Epithelial cell of esophagus (primary cell): Measurements from ENCODE around the gene ZNF488.

ENCODE experiments used
- DNase-seq: peaks from one replicate; pipeline ENCODE4 v3.0.0; 2010; ENCODE audit warnings: low read depth
- H3K4me3 ChIP-seq: 2 replicates; pipeline ENCODE4 v1.5.1; 2011; ENCODE audit warnings: mild to moderate bottlenecking, low read length, control low read depth
- TF ChIP-seq, protein P1 (sequence below): IDR thresholded peaks from 2 replicates; pipeline ENCODE4 v1.5.1; 2011; ENCODE audit warnings: low read depth, mild to moderate bottlenecking, low read length, control low read depth, inconsistent platforms; ENCODE audit not compliant: insufficient read depth; ENCODE audit errors: missing control alignments

The ZNF488 gene

DNA sequence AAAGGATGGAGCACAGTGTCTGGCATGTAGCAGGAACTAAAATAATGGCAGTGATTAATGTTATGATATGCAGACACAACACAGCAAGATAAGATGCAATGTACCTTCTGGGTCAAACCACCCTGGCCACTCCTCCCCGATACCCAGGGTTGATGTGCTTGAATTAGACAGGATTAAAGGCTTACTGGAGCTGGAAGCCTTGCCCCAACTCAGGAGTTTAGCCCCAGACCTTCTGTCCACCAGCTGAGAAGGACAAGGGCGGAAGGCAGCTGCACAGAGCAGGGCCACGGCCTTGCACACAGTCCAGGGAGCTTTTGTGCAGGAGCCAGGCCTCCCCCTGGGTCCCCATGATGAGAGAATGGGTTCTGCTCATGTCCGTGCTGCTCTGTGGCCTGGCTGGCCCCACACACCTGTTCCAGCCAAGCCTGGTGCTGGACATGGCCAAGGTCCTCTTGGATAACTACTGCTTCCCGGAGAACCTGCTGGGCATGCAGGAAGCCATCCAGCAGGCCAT lies 35.9 kb downstream of the ZNF488 start, which contains the start of gene RBP3:
TSS of gene RBP3 (plus strand) at position 226 of the 514 bp plus-strand sequence. CDS start at position 348, 122 bp downstream.
- DNase-seq, result no peak
- TF ChIP-seq, protein P1, sequence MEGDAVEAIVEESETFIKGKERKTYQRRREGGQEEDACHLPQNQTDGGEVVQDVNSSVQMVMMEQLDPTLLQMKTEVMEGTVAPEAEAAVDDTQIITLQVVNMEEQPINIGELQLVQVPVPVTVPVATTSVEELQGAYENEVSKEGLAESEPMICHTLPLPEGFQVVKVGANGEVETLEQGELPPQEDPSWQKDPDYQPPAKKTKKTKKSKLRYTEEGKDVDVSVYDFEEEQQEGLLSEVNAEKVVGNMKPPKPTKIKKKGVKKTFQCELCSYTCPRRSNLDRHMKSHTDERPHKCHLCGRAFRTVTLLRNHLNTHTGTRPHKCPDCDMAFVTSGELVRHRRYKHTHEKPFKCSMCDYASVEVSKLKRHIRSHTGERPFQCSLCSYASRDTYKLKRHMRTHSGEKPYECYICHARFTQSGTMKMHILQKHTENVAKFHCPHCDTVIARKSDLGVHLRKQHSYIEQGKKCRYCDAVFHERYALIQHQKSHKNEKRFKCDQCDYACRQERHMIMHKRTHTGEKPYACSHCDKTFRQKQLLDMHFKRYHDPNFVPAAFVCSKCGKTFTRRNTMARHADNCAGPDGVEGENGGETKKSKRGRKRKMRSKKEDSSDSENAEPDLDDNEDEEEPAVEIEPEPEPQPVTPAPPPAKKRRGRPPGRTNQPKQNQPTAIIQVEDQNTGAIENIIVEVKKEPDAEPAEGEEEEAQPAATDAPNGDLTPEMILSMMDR, result no peak
- H3K4me3 ChIP-seq, result no peak within 1 kb of the TSS

DNA sequence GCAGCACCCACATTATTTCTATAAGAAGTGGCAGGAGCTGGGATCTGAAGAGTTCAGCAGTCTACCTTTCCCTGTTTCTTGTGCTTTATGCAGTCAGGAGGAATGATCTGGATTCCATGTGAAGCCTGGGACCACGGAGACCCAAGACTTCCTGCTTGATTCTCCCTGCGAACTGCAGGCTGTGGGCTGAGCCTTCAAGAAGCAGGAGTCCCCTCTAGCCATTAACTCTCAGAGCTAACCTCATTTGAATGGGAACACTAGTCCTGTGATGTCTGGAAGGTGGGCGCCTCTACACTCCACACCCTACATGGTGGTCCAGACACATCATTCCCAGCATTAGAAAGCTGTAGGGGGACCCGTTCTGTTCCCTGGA lies 36.8 kb downstream of the ZNF488 start:
- TF ChIP-seq, protein P1, result no peak
- H3K4me3 ChIP-seq, result no peak overlapping the region
- DNase-seq, result no peak

DNA sequence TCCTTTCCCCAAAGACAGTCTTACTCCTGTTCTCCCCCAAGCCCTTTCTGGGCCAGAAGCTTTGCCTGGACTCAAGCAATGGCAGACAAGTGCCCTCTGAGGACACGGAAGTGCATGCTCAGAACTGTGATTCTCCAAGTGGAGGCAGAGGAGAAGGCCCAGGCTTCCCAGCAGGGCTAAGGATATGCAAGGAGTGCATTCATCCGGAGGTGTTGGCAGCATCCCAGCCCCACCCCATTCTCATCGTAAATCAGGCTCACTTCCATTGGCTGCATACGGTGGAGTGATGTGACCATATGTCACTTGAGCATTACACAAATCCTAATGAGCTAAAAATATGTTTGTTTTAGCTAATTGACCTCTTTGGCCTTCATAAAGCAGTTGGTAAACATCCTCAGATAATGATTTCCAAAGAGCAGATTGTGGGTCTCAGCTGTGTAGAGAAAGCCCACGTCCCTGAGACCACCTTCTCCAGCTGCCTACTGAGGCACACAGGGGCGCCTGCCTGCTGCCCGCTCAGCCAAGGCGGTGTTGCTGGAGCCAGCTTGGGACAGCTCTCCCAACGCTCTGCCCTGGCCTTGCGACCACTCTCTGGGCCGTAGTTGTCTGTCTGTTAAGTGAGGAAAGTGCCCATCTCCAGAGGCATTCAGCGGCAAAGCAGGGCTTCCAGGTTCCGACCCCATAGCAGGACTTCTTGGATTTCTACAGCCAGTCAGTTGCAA lies 37.4 kb downstream of the ZNF488 start:
- TF ChIP-seq, protein P1, result no peak
- peak; percentile 16 for DNase-seq
- no peak overlapping the region for H3K4me3 ChIP-seq

DNA sequence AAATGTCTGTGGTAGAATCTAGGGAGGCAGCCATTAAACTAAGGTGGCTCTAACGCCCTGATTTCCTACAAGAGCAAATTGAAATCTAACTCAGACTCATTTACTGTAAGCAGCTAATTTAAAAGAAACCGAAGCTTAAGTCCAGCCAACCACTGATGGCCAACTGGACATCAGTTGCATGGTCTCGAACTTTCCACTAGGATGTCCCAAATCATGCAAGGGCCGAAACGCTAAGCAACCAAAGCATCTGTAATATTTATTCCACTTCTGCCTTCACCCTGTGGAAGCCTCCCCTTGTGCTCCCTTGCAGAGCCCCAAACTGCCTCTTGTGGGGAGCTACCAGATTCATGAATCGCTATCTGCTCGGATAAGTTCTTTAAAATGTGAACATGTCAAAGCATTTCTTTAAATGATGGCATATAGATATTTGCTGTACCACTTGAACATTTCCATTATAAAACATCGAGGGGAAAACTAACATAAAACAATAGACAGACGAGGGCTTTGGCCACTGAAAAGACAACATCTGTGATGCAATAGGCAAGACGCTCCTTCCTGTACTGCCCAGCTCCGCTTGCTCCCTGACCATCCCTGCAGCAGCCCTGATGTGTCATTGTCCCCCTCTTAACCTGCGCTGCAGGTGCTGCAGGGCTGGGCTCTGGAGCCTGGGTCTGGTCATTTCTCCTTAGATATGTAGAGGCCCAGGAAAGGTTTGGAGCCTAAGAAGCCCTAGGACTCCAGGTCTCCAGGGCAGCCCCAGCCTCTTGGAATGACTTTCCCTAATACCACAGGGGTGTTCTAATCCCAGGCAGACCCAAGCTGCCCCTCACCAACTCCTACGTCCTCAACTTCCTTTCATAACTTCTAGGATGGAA lies 38.9 kb downstream of the ZNF488 start:
- DNase-seq, result no peak
- TF ChIP-seq, protein P1, result no peak
- H3K4me3 ChIP-seq, result no peak overlapping the region

DNA sequence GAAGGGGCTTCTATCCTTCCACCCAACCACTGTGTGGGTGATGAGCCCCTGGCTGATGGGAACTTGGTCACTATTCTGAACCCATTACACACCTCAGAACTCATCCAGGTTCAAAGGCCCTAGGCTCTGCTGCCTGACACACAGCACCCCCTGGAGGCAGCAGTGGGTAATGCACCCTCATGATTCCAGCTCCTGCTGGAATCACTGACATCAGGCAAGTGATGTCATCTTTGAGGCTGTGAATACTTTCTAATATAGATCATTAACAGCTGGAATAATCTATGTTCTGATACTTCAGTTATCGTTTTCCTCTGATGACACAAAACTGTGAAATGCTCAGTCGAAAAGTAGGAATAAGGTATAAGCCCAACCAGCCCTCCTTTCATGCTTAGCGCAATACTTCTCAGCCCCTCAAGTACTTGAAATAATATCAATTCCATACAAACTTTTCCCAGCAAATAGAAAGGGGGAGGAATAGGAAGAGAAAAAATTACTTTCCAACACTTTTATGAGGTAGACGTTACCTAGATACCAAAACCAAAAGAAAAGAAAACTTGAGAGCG lies 43.4 kb downstream of the ZNF488 start:
- no peak overlapping the region for H3K4me3 ChIP-seq
- TF ChIP-seq, protein P1, result peak; percentile 98
- DNase-seq, result peak; percentile 75

DNA sequence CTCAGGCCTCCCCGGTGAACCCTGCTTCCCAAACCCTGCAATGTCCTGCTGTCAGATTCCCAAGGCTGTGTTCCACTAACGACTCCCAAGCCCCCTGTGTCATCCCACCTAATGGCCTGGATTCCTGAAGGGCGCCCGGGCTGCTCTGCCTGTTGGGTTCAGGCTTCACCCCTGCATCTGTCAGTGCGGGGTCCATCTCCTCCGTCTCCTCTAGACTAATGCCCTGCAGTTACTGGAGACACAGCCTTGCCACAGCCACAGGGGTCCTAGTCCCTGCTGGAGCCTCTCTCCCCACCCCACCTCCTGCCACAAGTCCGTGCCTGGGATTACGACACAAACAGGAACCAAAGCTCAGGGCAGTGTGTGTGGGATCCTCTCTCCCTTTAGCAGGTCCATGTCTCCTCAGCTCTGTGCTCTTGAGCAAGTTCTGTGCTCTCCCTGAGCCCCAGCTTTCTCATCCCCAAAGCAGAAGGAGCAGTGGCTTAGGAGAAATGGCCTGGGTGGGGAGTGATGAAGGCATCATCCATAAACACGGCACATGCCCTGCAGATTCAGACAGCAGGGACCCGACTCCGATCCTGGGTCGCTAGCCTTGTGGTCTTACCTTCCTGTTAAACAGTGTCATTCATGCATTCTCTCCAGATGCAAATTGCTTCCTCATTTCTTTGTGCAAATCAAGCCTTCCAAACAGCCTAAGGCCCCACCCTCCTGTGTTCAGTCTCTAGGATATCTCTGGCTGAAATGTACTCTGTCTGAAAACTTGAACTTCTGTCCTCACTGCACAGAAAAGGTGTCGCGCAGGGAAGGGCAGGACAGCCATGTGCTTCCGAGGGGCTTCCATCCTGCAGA lies 44.1 kb downstream of the ZNF488 start:
- H3K4me3 ChIP-seq, result no peak overlapping the region
- no peak for DNase-seq
- TF ChIP-seq, protein P1, result no peak
